HEK293 (cell line): ENCODE results near the gene SCTR.

Experiments
- CTCF ChIA-PET: fragments of 350-600 bp; formaldehyde crosslinking; extraction: SDS; loops from one replicate; lab custom pipeline; 2021; ENCODE audit warnings: antibody characterized with exemption; lab: Yijun Ruan, JAX
- POLR2A ChIA-PET: fragments of 300-600 bp; formaldehyde crosslinking; extraction: SDS; loops from one replicate; lab custom pipeline; 2020; ENCODE audit warnings: antibody characterized with exemption, inconsistent platforms; lab: Yijun Ruan, JAX
- H3K27ac ChIP-seq: fragments of 200-500 bp; sonication (Bioruptor generic); 2 replicates; pipeline ENCODE4 v1.5.1; 2014; ENCODE audit warnings: low read depth, low read length, control low read depth, inconsistent platforms; ENCODE audit errors: extremely low read depth
- H3K36me3 ChIP-seq, 2 experiments: fragments of 200-500 bp in 1 of 2; sonication (Bioruptor generic) in 1 of 2; 1 replicate in 1 of 2; 2 replicates in 1 of 2; pipeline ENCODE4 v1.5.1; 2014 to 2017; ENCODE audit warnings: inconsistent platforms in 2 of 2, low read length in 2 of 2; ENCODE audit not compliant: control insufficient read depth in 2 of 2, insufficient read depth in 1 of 2
- H3K4me1 ChIP-seq: fragments of 200-500 bp; sonication (Bioruptor generic); 2 replicates; pipeline ENCODE4 v1.5.1; 2014; ENCODE audit warnings: mild to moderate bottlenecking, low read length, inconsistent platforms; ENCODE audit not compliant: control insufficient read depth, insufficient read depth
- H3K4me3 ChIP-seq: 2 replicates; pipeline ENCODE4 v1.5.1; 2011; ENCODE audit warnings: low read depth, mild to moderate bottlenecking, control low read depth, low read length, moderate library complexity
- H3K9me3 ChIP-seq: fragments of 200-500 bp; sonication (Bioruptor generic); 2 replicates; pipeline ENCODE4 v1.5.1; 2014; ENCODE audit warnings: low read depth, low read length, inconsistent platforms; ENCODE audit not compliant: control insufficient read depth, insufficient read depth
- HIC1 ChIP-seq: fragments of 450-650 bp; formaldehyde crosslinking; IDR thresholded peaks from 2 replicates; pipeline ENCODE4 v1.5.1; 2016; ENCODE audit warnings: missing biosample characterization, missing genetic modification characterization
- PRDM6 ChIP-seq: fragments of 450-650 bp; formaldehyde crosslinking; IDR thresholded peaks from 2 replicates; pipeline ENCODE4 v1.5.1; 2017; ENCODE audit warnings: missing biosample characterization, missing genetic modification characterization
- ZBTB11 ChIP-seq: fragments of 450-650 bp; formaldehyde crosslinking; conservative IDR thresholded peaks from 2 replicates; pipeline ENCODE4 v1.5.1; 2016; ENCODE audit warnings: low read depth, missing biosample characterization, missing genetic modification characterization
- ZBTB7A ChIP-seq: fragments of 450-650 bp; formaldehyde crosslinking; IDR thresholded peaks from 2 replicates; pipeline ENCODE4 v1.5.1; 2016; ENCODE audit warnings: low read depth, missing biosample characterization, missing genetic modification characterization
- ZBTB8A ChIP-seq: fragments of 450-650 bp; formaldehyde crosslinking; IDR thresholded peaks from 2 replicates; pipeline ENCODE4 v1.5.1; 2016; ENCODE audit warnings: missing biosample characterization, missing genetic modification characterization
- ZFP3 ChIP-seq: fragments of 450-650 bp; formaldehyde crosslinking; IDR thresholded peaks from 2 replicates; pipeline ENCODE4 v1.5.1; 2016; ENCODE audit warnings: low read depth, missing biosample characterization, missing genetic modification characterization
- ZNF138 ChIP-seq: fragments of 450-650 bp; formaldehyde crosslinking; IDR thresholded peaks from 2 replicates; pipeline ENCODE4 v1.5.1; 2016; ENCODE audit warnings: missing biosample characterization, missing genetic modification characterization, borderline replicate concordance
- ZNF18 ChIP-seq: fragments of 450-650 bp; formaldehyde crosslinking; IDR thresholded peaks from 2 replicates; pipeline ENCODE4 v1.5.1; 2016; ENCODE audit warnings: missing biosample characterization, missing genetic modification characterization
- ZNF2 ChIP-seq: fragments of 450-650 bp; formaldehyde crosslinking; IDR thresholded peaks from 2 replicates; pipeline ENCODE4 v1.5.1; 2016; ENCODE audit warnings: missing biosample characterization, missing genetic modification characterization
- ZNF280D ChIP-seq: fragments of 450-650 bp; formaldehyde crosslinking; IDR thresholded peaks from 2 replicates; pipeline ENCODE4 v1.5.1; 2016; ENCODE audit warnings: missing biosample characterization, missing genetic modification characterization
- ZNF311 ChIP-seq: fragments of 450-650 bp; formaldehyde crosslinking; IDR thresholded peaks from 2 replicates; pipeline ENCODE4 v1.5.1; 2017; ENCODE audit warnings: missing biosample characterization, missing genetic modification characterization, borderline replicate concordance
- ZNF398 ChIP-seq: fragments of 450-650 bp; formaldehyde crosslinking; IDR thresholded peaks from 2 replicates; pipeline ENCODE4 v1.5.1; 2017; ENCODE audit warnings: missing biosample characterization, missing genetic modification characterization
- ZNF404 ChIP-seq: fragments of 450-650 bp; formaldehyde crosslinking; IDR thresholded peaks from 2 replicates; pipeline ENCODE4 v1.5.1; 2017; ENCODE audit warnings: missing biosample characterization, missing genetic modification characterization
- ZNF514 ChIP-seq: fragments of 450-650 bp; formaldehyde crosslinking; IDR thresholded peaks from 2 replicates; pipeline ENCODE4 v1.5.1; 2016; ENCODE audit warnings: missing biosample characterization, missing genetic modification characterization
- ZNF585B ChIP-seq: fragments of 450-650 bp; formaldehyde crosslinking; IDR thresholded peaks from 2 replicates; pipeline ENCODE4 v1.5.1; 2016; ENCODE audit warnings: missing biosample characterization, missing genetic modification characterization
- ZNF664 ChIP-seq: fragments of 450-650 bp; formaldehyde crosslinking; IDR thresholded peaks from 2 replicates; pipeline ENCODE4 v1.5.1; 2016; ENCODE audit warnings: missing biosample characterization, missing genetic modification characterization
- ZNF785 ChIP-seq: fragments of 450-650 bp; formaldehyde crosslinking; IDR thresholded peaks from 2 replicates; pipeline ENCODE4 v1.5.1; 2016; ENCODE audit warnings: missing biosample characterization, missing genetic modification characterization
- ZNF792 ChIP-seq: fragments of 450-650 bp; formaldehyde crosslinking; IDR thresholded peaks from 2 replicates; pipeline ENCODE4 v1.5.1; 2016; ENCODE audit warnings: missing biosample characterization, missing genetic modification characterization
- ZSCAN18 ChIP-seq: fragments of 450-650 bp; formaldehyde crosslinking; IDR thresholded peaks from 2 replicates; pipeline ENCODE4 v1.5.1; 2016; ENCODE audit warnings: missing biosample characterization, missing genetic modification characterization
- ZXDB ChIP-seq: fragments of 450-650 bp; formaldehyde crosslinking; IDR thresholded peaks from 2 replicates; pipeline ENCODE4 v1.5.1; 2016; ENCODE audit warnings: missing biosample characterization, missing genetic modification characterization

The SCTR gene

GRCh38 chr2:119496682-119497081 lies 27.6 kb downstream of the SCTR start:
- Histone ChIP-seq H3K4me1 (no peaks in the 10 kb centered on the region), H3K27ac (no peak overlapping the region), H3K9me3 (no peaks in the 10 kb centered on the region), H3K4me3 (no peak overlapping the region), H3K36me3 (no peaks in the 10 kb centered on the region)
- CTCF ChIA-PET: interaction anchor here (1.7 to 3.7 kb wide), 2 partner anchors 18 to 20 kb away, joined by 3 to 18 read pairs; no protein-coding TSS in a partner anchor
- TF ChIP-seq ZNF792 (tag by site-specific recombination) (no peak), HIC1 (tag by site-specific recombination) (no peak), ZXDB (tag by site-specific recombination) (no peak), ZBTB7A (no peak), ZNF18 (tag by site-specific recombination) (no peak), ZNF785 (tag by site-specific recombination) (no peak), ZNF404 (tag by site-specific recombination) (no peak), ZFP3 (tag by site-specific recombination) (no peak), ZNF311 (no peak), ZSCAN18 (tag by site-specific recombination) (no peak), ZNF585B (tag by site-specific recombination) (no peak), PRDM6 (tag by site-specific recombination) (no peak), ZNF398 (tag by site-specific recombination) (no peak), ZBTB8A (tag by site-specific recombination) (no peak), ZNF138 (no peak), ZNF514 (tag by site-specific recombination) (no peak), ZNF2 (tag by site-specific recombination) (no peak), ZNF280D (tag by site-specific recombination) (no peak), ZBTB11 (tag by site-specific recombination) (no peak), ZNF664 (tag by site-specific recombination) (no peak)
- POLR2A ChIA-PET: no interaction called here
